IPS-NIHi11 (cell line): ENCODE data around the gene SCGB3A2.
A peak's percentile ranks its signal among the peaks of the same experiment; 100 is the strongest.
"Not testable (repeated sequence)": the region's sequence is repeated elsewhere in the genome, so short reads cannot be mapped to it uniquely, and the experiment has no call there.

Source experiments
- DNase-seq: peaks from one replicate; pipeline ENCODE4 v3.0.0; 2012; ENCODE audit warnings: mixed read lengths, low spot score

SCGB3A2 gene

GRCh38 chr5:147863454-147864158 lies 14.9 kb upstream of the SCGB3A2 start:
- DNase-seq = no peak

- DNase-seq = peak; percentile 29
These were observed 9.4 kb upstream of the SCGB3A2 start for GRCh38 chr5:147869112-147869511.

- DNase-seq = not testable (repeated sequence)
These were observed 8.6 kb upstream of the SCGB3A2 start for GRCh38 chr5:147869892-147870291.

- DNase-seq = not testable (repeated sequence)
These were observed 6.4 kb upstream of the SCGB3A2 start for GRCh38 chr5:147871980-147872549.

- DNase-seq = not testable (repeated sequence)
These were observed 5.6 kb upstream of the SCGB3A2 start for GRCh38 chr5:147872744-147873435.

GRCh38 chr5:147874118-147874875 lies 4.2 kb upstream of the SCGB3A2 start:
- not testable (repeated sequence) for DNase-seq

GRCh38 chr5:147874910-147875367 lies 3.6 kb upstream of the SCGB3A2 start:
- peak; percentile 37 for DNase-seq

GRCh38 chr5:147876141-147876540 lies 2.4 kb upstream of the SCGB3A2 start:
- no peak for DNase-seq

- no peak for DNase-seq
These were observed 1.9 kb upstream of the SCGB3A2 start for GRCh38 chr5:147876626-147877025.

- no peak for DNase-seq
These were observed 1.3 kb downstream of the SCGB3A2 start for GRCh38 chr5:147879784-147880183.

- DNase-seq = no peak
These were observed 2.0 kb downstream of the SCGB3A2 start for GRCh38 chr5:147880487-147880886.

- DNase-seq = no peak
These were observed 4.2 kb downstream of the SCGB3A2 start for GRCh38 chr5:147882586-147883313.

- DNase-seq = peak; percentile 11
These were observed 8.6 kb downstream of the SCGB3A2 start for GRCh38 chr5:147887026-147887627.

- no peak for DNase-seq
These were observed 9.4 kb downstream of the SCGB3A2 start for GRCh38 chr5:147887930-147888329.

GRCh38 chr5:147892696-147893296 lies 14.3 kb downstream of the SCGB3A2 start:
- DNase-seq = peak; percentile 35

GRCh38 chr5:147893820-147894219 lies 15.3 kb downstream of the SCGB3A2 start:
- DNase-seq = no peak

GRCh38 chr5:147895864-147896263 lies 17.4 kb downstream of the SCGB3A2 start:
- no peak for DNase-seq

- no peak for DNase-seq
These were observed 20.4 kb downstream of the SCGB3A2 start for GRCh38 chr5:147898875-147899401.

- no peak for DNase-seq
These were observed 23.1 kb downstream of the SCGB3A2 start for GRCh38 chr5:147901599-147902039.

GRCh38 chr5:147902609-147903115 lies 24.2 kb downstream of the SCGB3A2 start:
- DNase-seq = no peak
